GM18499 (cell line): Measurements from ENCODE around the gene TBC1D4.
"Not testable (repeated sequence)": the region's sequence is repeated elsewhere in the genome, so short reads cannot be mapped to it uniquely, and the experiment has no call there.

Experiments used
- ATAC-seq: cut with Tn5 transposase; IDR thresholded peaks from one replicate; pipeline ENCODE4 v1.9.1; 2021; ENCODE audit warnings: moderate number of reproducible peaks; ENCODE audit not compliant: insufficient read depth, unreplicated experiment

Gene TBC1D4

DNA sequence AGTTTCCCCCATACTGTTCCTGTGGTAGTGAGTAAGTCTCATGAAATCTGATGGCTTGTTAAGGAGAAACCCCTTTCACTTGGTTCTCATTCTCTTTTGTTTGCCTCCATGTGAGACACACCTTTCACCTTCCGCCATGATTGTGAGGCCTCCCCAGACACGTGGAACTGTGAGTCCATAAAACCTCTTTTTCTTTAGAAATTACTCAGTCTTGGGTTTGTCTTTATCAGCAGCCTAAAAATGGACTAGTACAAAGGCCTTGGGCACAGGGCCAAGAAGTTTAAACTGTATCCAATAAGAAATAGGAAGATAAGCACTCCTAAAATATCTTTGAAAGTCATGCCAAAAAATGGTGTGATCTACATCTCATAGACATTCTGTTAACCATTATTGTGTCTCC is 176.9 kb downstream of the TBC1D4 start:
- no peak for ATAC-seq

- ATAC-seq: no peak
Measured at GRCh38 chr13:75303263-75303662, 178.7 kb downstream of the TBC1D4 start.

GRCh38 chr13:75302071-75302698 is 179.8 kb downstream of the TBC1D4 start:
- ATAC-seq: no peak

GRCh38 chr13:75299913-75300862 is 181.8 kb downstream of the TBC1D4 start:
- peak; percentile 63 for ATAC-seq

DNA sequence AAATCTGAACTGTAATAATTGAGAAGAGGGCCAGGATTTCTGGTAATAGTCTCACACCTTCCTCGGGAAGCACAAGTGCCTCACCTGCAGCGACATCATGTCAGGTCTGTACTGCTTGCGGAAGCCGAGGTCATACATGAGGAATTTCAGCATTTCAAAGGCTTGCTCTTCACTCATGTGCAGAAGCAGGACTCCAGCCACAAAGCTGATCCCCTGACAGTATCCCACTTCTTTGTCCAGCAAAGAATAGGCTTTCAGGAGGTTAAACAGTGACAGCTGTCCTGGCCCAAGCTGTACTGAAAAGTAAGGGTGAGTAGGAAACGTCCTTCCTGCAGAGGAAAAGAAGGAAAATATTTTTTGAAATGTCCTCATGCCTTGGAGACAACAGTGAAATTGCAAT is 182.7 kb downstream of the TBC1D4 start:
- ATAC-seq: no peak

DNA sequence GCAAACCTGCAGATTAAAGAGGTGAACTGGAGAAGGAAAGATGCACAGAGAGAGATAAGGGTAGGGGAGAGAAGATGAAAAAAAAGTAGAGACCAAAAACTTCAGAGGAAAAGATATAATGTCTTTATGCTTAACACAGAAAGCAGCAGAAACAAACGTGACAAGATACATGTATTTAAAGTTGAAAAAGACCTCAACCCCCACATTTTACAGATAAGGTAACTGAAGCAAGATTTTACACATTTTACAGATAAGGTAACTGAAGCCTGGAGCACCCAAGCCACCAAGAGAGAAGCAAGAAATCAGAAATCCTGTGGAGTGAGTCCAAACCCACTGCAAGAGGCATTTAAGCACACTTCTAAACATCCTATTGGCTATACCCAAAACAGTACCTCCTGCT is 185.3 kb downstream of the TBC1D4 start:
- no peak for ATAC-seq

- ATAC-seq: no peak
Measured at GRCh38 chr13:75295201-75295600, 186.8 kb downstream of the TBC1D4 start.

DNA sequence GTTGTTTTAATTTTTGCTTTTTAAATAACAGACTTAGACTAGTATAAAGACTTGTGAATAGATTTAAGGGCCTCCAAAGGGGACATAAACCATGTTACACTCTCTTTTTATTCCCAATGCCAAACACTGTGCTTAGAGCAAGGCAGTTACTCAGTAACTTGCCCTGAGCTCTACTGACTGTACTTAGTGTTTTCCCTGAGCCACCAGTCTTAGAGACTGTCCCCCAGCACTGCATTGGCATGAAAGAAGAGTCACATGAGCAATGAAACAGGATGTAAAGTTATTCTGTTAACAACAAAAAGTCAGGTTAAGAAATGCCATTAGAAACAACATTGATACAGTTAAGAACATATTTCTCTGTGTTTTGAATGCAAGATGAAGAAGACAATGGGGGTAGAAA is 187.9 kb downstream of the TBC1D4 start:
- ATAC-seq: no peak

- ATAC-seq: peak; percentile 53
Measured at GRCh38 chr13:75285310-75285709, 196.7 kb downstream of the TBC1D4 start.

DNA sequence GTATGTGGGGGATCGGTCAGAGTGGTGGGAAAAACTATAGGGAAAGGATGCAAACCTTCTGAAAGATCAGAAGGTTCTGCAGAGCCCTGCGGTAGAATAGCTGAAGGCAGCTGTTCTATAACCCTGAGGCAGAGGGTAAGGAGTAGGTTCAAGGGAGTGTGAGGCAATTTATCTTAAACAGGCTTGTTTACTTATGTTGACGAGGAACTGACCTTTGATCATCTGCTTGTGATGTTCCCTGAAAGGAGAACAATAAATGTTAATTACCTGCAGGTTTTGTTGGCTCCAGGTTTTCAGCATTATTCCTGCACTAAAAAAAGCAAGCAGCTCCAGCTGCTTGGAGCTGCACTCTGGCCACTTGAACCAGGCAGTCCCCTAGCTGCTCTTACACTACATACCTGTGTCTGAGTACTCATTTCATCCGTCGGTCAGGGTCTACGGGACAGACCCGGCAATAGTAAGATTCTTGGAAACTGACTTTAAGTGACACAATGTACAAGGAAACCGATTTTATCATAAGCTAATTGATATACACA is 202.1 kb downstream of the TBC1D4 start:
- ATAC-seq: no peak

DNA sequence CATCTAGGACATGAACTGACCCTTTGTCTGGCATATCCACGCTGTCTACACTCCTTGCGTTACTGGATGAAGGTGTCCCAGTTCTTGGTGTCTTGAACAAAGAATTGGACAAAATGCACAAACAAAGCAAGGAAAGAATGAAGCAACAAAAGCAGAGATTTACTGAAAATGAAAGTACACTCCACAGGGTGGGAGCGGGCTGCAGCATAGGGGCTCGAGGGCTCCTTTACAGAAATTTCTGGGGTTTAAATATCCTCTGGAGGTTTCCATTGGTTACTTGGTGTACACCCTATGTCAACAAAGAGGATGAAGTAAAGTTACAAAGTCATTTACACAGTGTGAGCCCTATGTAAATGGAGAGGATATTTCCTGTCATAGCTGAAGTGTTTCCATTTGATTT is 208.3 kb downstream of the TBC1D4 start:
- ATAC-seq: not testable (repeated sequence)

- ATAC-seq: no peak
Measured at GRCh38 chr13:75271846-75272245, 210.1 kb downstream of the TBC1D4 start.

DNA sequence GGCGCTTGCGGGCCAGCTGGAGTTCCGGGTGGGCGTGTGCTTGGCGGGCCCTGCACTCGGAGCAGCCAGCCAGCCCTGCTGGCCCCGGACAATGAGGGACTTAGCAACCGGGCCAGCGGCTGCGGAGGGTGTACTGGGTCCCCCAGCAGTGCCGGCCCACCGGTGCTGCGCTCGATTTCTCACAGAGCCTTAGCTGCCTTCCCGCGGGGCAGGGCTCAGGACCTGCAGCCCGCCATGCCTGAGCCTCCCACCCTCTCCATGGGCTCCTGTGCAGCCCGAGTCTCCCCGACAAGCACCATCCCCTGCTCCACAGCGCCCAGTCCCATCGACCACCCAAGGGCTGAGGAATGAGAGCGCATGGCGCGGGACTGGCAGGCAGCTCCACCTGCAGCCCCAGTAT is 213.5 kb downstream of the TBC1D4 start:
- not testable (repeated sequence) for ATAC-seq

DNA sequence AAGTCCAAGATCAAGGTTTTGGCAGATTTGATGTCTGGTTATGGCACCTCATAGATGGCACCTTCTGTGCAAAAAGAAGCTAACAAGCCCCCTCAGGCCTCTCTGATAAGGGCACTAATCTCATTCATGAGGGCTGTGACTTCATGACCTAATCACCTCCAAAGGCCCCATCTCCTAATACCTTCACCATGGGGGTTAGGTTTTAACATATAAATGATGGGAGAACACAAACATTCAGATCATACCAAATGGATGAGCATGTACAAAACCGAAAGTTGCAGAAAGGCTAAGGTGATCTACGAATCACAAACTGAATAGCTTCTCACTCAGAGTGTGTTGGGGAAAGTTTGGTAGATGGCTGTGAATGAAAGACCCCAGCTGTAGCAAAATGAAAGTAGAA is 217.4 kb downstream of the TBC1D4 start:
- no peak for ATAC-seq

- ATAC-seq: no peak
Measured at GRCh38 chr13:75263741-75264407, 218.1 kb downstream of the TBC1D4 start.

GRCh38 chr13:75258159-75258782 is 223.7 kb downstream of the TBC1D4 start:
- ATAC-seq: no peak

- ATAC-seq: no peak
Measured at GRCh38 chr13:75256922-75257321, 225.0 kb downstream of the TBC1D4 start.

DNA sequence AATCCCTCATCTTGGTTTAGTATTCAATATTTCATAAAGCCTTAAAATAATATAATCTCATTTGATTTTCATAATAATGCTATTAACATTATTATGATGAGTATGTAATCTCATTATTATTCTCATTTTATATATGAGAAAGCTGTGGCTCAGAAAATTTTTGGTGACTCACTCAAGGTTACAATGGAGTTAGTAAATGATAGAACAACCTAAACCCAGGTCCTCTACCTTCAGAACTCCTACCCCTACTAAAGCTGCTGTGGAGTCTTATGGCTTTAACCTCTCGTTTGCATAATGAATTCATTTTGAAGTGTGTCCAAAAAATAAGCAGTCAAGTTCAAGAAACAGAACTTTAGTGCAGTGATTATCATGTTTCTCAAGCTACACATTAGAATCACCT is 226.3 kb downstream of the TBC1D4 start:
- ATAC-seq: no peak

GRCh38 chr13:75255147-75255546 is 226.8 kb downstream of the TBC1D4 start:
- no peak for ATAC-seq

DNA sequence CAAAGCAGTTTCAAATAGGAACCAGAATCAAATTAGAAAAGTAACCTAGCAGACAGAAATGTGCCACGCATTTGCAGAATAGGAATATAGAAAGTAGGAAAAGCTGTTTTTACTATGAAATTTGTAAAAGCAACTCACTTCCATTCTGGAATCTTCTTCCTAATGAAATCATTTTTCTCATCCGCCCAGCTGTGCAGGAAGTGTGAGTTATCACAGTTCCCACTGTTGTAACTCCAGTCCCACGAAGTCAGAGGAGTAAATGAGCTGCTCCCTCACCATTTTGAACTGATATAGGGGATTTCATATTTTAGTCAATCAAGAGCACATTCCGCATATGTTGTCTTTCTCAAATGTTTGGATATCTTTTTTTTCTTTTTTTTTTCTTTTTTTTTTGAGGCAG is 230.8 kb downstream of the TBC1D4 start:
- ATAC-seq: no peak
